K562 (cell line): ENCODE measurements around the gene SORCS2.

ENCODE experiments used
- CTCF ChIP-seq, 3 experiments: IDR thresholded peaks in 2 of 3; conservative IDR thresholded peaks in 1 of 3; 2 replicates each; pipeline ENCODE4 v1.5.1; 2011 to 2012; ENCODE audit warnings: low read length in 3 of 3, mild to moderate bottlenecking in 3 of 3, control low read depth in 2 of 3, improper control_type of control experiment in 1 of 3, inconsistent platforms in 1 of 3, low read depth in 1 of 3, mixed read lengths in 1 of 3, moderate library complexity in 1 of 3; ENCODE audit not compliant: insufficient read depth in 2 of 3
- CXXC5 ChIP-seq: fragments of 250-450 bp; sonication (Bioruptor Pico); IDR thresholded peaks from 2 replicates; pipeline ENCODE4 v1.8.0; 2022; ENCODE audit warnings: inconsistent platforms, mild to moderate bottlenecking, moderate library complexity
- ELF4 ChIP-seq: fragments of 450-650 bp; formaldehyde crosslinking; IDR thresholded peaks from 2 replicates; pipeline ENCODE4 v1.4.0; 2022; ENCODE audit warnings: missing genetic modification characterization
- EP300 ChIP-seq: IDR thresholded peaks from 2 replicates; pipeline ENCODE4 v1.6.1; 2012; ENCODE audit warnings: low read length, improper control_type of control experiment
- HDAC6 ChIP-seq: IDR thresholded peaks from 2 replicates; pipeline ENCODE4 v1.6.1; 2012; ENCODE audit warnings: low read depth, mild to moderate bottlenecking, control low read depth, inconsistent platforms, low read length, moderate library complexity
- MEF2A ChIP-seq: IDR thresholded peaks from 2 replicates; pipeline ENCODE4 v1.6.1; 2011; ENCODE audit warnings: low read depth, mild to moderate bottlenecking, low read length, moderate library complexity; ENCODE audit not compliant: control insufficient read depth
- NFE2 ChIP-seq: IDR thresholded peaks from 2 replicates; pipeline ENCODE4 v1.6.1; 2014; ENCODE audit warnings: antibody characterized with exemption, low read depth
- PCBP2 ChIP-seq: fragments of 200-400 bp; formaldehyde crosslinking; IDR thresholded peaks from 2 replicates; pipeline ENCODE4 v1.6.1; 2018; ENCODE audit warnings: low read length, low read depth, mild to moderate bottlenecking, moderate library complexity; ENCODE audit not compliant: poor library complexity, severe bottlenecking
- POLR2A ChIP-seq: fragments of 450-650 bp; conservative IDR thresholded peaks from 2 replicates; pipeline ENCODE4 v1.6.1; 2016
- STAT5B ChIP-seq: fragments of 250-450 bp; sonication (Bioruptor Pico); IDR thresholded peaks from 2 replicates; pipeline ENCODE4 v1.8.0; 2021; ENCODE audit warnings: mild to moderate bottlenecking, inconsistent platforms
- U2AF1 ChIP-seq: fragments of 200-400 bp; formaldehyde crosslinking; optimal IDR thresholded peaks from 2 replicates; pipeline ENCODE3; 2017; ENCODE audit warnings: mild to moderate bottlenecking, low read depth, low read length, moderate library complexity
- ZKSCAN1 ChIP-seq: fragments of 150-350 bp; IDR thresholded peaks from 2 replicates; pipeline ENCODE4 v1.6.1; 2016; ENCODE audit warnings: low read depth, low read length
- ZNF140 ChIP-seq: fragments of 250-450 bp; sonication (Bioruptor Pico); IDR thresholded peaks from 2 replicates; pipeline ENCODE4 v1.8.0; 2021; ENCODE audit warnings: moderate library complexity, mild to moderate bottlenecking, inconsistent platforms
- ZNF217 ChIP-seq: sonication (generic); formaldehyde crosslinking; IDR thresholded peaks from 2 replicates; pipeline ENCODE4 v1.8.0; 2022; ENCODE audit warnings: mild to moderate bottlenecking, missing genetic modification reagents

GRCh38 chr4:7194251-7195140 is 2.2 kb downstream of the SORCS2 start:
- peak; percentile 21 to 32 (median 24); a peak in 1 of 6 replicates for TF ChIP-seq CTCF (IDR thresholded peaks at IDR 0.05 in 2 of 3, conservative IDR thresholded peaks at IDR 0.05 in 1 of 3; ENCODE audit: insufficient read depth in 2 of 3, low read depth in 1 of 3, low read length in 3 of 3)
- no peak for TF ChIP-seq EP300
- no peak for TF ChIP-seq U2AF1
- TF ChIP-seq POLR2A: no peak
- TF ChIP-seq ZNF140 (CRISPR knock-in tag): no peak
- TF ChIP-seq NFE2: no peak
- no peak for TF ChIP-seq MEF2A
- TF ChIP-seq STAT5B (CRISPR knock-in tag): no peak
- no peak for TF ChIP-seq HDAC6
- no peak for TF ChIP-seq ZNF217 (CRISPR knock-in tag)
- no peak for TF ChIP-seq ZKSCAN1
- TF ChIP-seq CXXC5 (CRISPR knock-in tag): no peak
- TF ChIP-seq ELF4 (CRISPR knock-in tag): no peak
- no peak for TF ChIP-seq PCBP2
